OCI-LY3 (cell line): ENCODE measurements around the gene NDFIP1.

Experiments
- EZH2phosphoT487 ChIP-seq: fragments of 200-600 bp; shearing (Covaris generic); IDR thresholded peaks from 2 replicates; pipeline ENCODE4 v1.6.1; 2018; ENCODE audit warnings: antibody characterized with exemption, mixed run types, low read depth
- TF ChIP-seq, protein P1 (sequence below): fragments of 200-600, 300-600 bp; sonication (generic); IDR thresholded peaks from 2 replicates; pipeline ENCODE4 v1.5.1; 2014; ENCODE audit warnings: antibody characterized with exemption, low read length, low read depth

DNA sequence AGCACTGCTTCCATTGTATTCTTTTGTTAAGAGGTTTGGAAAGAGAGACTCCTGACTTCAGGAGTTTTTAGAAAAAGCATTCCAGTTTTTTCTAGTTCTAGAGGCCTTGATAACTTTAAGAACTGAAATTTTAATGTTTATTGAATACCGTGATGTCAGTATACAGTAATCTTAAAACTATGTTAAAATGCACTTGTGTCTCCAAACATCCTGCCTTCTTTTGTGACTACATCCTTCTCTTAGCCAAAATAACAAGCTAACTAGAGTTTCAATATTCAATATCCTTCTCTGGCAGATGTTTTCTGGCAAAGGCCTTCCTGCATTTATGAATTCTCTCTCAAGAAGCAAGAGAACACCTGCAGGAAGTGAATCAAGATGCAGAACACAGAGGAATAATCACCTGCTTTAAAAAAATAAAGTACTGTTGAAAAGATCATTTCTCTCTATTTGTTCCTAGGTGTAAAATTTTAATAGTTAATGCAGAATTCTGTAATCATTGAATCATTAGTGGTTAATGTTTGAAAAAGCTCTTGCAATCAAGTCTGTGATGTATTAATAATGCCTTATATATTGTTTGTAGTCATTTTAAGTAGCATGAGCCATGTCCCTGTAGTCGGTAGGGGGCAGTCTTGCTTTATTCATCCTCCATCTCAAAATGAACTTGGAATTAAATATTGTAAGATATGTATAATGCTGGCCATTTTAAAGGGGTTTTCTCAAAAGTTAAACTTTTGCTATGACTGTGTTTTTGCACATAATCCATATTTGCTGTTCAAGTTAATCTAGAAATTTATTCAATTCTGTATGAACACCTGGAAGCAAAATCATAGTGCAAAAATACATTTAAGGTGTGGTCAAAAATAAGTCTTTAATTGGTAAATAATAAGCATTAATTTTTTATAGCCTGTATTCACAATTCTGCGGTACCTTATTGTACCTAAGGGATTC, 43.1 kb downstream of the NDFIP1 start:
- TF ChIP-seq, protein P1, sequence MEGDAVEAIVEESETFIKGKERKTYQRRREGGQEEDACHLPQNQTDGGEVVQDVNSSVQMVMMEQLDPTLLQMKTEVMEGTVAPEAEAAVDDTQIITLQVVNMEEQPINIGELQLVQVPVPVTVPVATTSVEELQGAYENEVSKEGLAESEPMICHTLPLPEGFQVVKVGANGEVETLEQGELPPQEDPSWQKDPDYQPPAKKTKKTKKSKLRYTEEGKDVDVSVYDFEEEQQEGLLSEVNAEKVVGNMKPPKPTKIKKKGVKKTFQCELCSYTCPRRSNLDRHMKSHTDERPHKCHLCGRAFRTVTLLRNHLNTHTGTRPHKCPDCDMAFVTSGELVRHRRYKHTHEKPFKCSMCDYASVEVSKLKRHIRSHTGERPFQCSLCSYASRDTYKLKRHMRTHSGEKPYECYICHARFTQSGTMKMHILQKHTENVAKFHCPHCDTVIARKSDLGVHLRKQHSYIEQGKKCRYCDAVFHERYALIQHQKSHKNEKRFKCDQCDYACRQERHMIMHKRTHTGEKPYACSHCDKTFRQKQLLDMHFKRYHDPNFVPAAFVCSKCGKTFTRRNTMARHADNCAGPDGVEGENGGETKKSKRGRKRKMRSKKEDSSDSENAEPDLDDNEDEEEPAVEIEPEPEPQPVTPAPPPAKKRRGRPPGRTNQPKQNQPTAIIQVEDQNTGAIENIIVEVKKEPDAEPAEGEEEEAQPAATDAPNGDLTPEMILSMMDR: peak; percentile 72
- no peak for TF ChIP-seq EZH2phosphoT487
